ENCODE results near the gene MLEC.

The MLEC gene

GRCh38 chr12:120685522-120685921, 1.4 kb upstream of the MLEC start:
- no peak for TF ChIP-seq EGR1 (IDR thresholded peaks at IDR 0.05)
- no peak for TF ChIP-seq CEBPB (IDR thresholded peaks at IDR 0.05)
- TF ChIP-seq TAF1 (IDR thresholded peaks at IDR 0.05; ENCODE audit: low read depth): no peak
- no peak for TF ChIP-seq FOXM1 (IDR thresholded peaks at IDR 0.05; ENCODE audit: borderline replicate concordance, low read depth)
- TF ChIP-seq YY1 (IDR thresholded peaks at IDR 0.05; ENCODE audit: low read depth): no peak
- no peak for TF ChIP-seq RAD21 (IDR thresholded peaks at IDR 0.05; ENCODE audit: low read depth)
- no peak for TF ChIP-seq CREB1 (IDR thresholded peaks at IDR 0.05; ENCODE audit: low read depth)
- no peak for TF ChIP-seq TCF12 (IDR thresholded peaks at IDR 0.05; ENCODE audit: low read depth)
- no peak for TF ChIP-seq NFIC (IDR thresholded peaks at IDR 0.05)
- TF ChIP-seq, protein P1, sequence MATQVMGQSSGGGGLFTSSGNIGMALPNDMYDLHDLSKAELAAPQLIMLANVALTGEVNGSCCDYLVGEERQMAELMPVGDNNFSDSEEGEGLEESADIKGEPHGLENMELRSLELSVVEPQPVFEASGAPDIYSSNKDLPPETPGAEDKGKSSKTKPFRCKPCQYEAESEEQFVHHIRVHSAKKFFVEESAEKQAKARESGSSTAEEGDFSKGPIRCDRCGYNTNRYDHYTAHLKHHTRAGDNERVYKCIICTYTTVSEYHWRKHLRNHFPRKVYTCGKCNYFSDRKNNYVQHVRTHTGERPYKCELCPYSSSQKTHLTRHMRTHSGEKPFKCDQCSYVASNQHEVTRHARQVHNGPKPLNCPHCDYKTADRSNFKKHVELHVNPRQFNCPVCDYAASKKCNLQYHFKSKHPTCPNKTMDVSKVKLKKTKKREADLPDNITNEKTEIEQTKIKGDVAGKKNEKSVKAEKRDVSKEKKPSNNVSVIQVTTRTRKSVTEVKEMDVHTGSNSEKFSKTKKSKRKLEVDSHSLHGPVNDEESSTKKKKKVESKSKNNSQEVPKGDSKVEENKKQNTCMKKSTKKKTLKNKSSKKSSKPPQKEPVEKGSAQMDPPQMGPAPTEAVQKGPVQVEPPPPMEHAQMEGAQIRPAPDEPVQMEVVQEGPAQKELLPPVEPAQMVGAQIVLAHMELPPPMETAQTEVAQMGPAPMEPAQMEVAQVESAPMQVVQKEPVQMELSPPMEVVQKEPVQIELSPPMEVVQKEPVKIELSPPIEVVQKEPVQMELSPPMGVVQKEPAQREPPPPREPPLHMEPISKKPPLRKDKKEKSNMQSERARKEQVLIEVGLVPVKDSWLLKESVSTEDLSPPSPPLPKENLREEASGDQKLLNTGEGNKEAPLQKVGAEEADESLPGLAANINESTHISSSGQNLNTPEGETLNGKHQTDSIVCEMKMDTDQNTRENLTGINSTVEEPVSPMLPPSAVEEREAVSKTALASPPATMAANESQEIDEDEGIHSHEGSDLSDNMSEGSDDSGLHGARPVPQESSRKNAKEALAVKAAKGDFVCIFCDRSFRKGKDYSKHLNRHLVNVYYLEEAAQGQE (IDR thresholded peaks at IDR 0.05; ENCODE audit: low read depth): no peak
- TF ChIP-seq TEAD4 (IDR thresholded peaks at IDR 0.05): no peak
- no peak for TF ChIP-seq EP300 (IDR thresholded peaks at IDR 0.05; ENCODE audit: borderline replicate concordance)
- TF ChIP-seq, protein P2, sequence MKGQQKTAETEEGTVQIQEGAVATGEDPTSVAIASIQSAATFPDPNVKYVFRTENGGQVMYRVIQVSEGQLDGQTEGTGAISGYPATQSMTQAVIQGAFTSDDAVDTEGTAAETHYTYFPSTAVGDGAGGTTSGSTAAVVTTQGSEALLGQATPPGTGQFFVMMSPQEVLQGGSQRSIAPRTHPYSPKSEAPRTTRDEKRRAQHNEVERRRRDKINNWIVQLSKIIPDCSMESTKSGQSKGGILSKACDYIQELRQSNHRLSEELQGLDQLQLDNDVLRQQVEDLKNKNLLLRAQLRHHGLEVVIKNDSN (IDR thresholded peaks at IDR 0.05): no peak
- TF ChIP-seq ZBTB7A (IDR thresholded peaks at IDR 0.05; ENCODE audit: low read depth): no peak
- no peak for TF ChIP-seq MAX (IDR thresholded peaks at IDR 0.05)

- TF ChIP-seq TCF12 (IDR thresholded peaks at IDR 0.05; ENCODE audit: low read depth) (no peak), EGR1 (IDR thresholded peaks at IDR 0.05) (no peak), FOXM1 (IDR thresholded peaks at IDR 0.05; ENCODE audit: borderline replicate concordance, low read depth) (no peak; the same call in 1 of the 2 replicates), CREB1 (IDR thresholded peaks at IDR 0.05; ENCODE audit: low read depth) (peak; percentile 71), TAF1 (IDR thresholded peaks at IDR 0.05; ENCODE audit: low read depth) (no peak; the same call in 1 of the 2 replicates), TEAD4 (IDR thresholded peaks at IDR 0.05) (0 out of 2 replicates have a peak, but pooled peaks have one; percentile 5), YY1 (IDR thresholded peaks at IDR 0.05; ENCODE audit: low read depth) (no peak), ZBTB7A (IDR thresholded peaks at IDR 0.05; ENCODE audit: low read depth) (no peak), CEBPB (IDR thresholded peaks at IDR 0.05) (no peak), RAD21 (IDR thresholded peaks at IDR 0.05; ENCODE audit: low read depth) (no peak), EP300 (IDR thresholded peaks at IDR 0.05; ENCODE audit: borderline replicate concordance) (peak; percentile 32; the same call in 1 of the 2 replicates), MAX (IDR thresholded peaks at IDR 0.05) (peak; percentile 25), NFIC (IDR thresholded peaks at IDR 0.05) (no peak)
- TF ChIP-seq, protein P1 (IDR thresholded peaks at IDR 0.05; ENCODE audit: low read depth): no peak
- TF ChIP-seq, protein P2 (IDR thresholded peaks at IDR 0.05): no peak
Measured at GRCh38 chr12:120686151-120686689, 729 bp upstream of the MLEC start.

DNA sequence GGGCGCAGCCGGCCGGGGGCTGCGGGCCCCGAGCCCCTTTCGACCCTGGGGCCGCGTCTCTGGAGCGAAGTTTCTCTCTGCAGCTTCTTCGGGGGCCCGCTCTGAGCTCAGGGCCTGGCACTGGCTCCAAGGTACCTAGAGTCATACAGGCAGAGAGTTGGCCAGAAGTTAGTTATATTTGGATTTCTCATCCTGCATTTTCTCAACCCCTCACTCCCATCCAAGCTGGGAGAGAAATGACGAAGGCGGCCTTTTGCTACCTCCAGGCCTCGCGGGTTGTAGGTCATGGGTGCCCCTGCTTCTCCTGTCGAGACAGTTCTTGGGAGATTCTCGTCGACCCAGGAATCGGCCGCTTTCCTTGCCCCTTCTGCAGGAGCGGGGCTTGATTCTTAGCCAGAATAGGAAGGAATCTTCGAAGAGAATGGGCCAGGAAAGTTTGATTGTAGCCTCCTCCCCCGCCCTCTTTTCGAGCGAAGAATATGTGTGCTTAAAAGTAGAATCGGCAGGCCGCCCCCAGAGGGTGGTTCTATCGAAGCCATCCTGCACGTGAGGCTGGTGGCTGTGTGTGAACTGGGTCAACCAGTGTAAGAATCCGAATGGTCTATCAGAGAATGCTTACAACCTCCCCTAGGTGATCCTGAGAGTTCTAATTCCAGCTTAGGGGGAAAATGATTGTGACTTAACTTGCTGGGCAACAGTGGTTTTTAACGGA, 785 bp downstream of the MLEC start:
- TF ChIP-seq CEBPB (IDR thresholded peaks at IDR 0.05) (no peak), TAF1 (IDR thresholded peaks at IDR 0.05; ENCODE audit: low read depth) (no peak), MAX (IDR thresholded peaks at IDR 0.05) (0 out of 2 replicates have a peak, but pooled peaks have one; percentile 37), RAD21 (IDR thresholded peaks at IDR 0.05; ENCODE audit: low read depth) (no peak), ZBTB7A (IDR thresholded peaks at IDR 0.05; ENCODE audit: low read depth) (no peak)

DNA sequence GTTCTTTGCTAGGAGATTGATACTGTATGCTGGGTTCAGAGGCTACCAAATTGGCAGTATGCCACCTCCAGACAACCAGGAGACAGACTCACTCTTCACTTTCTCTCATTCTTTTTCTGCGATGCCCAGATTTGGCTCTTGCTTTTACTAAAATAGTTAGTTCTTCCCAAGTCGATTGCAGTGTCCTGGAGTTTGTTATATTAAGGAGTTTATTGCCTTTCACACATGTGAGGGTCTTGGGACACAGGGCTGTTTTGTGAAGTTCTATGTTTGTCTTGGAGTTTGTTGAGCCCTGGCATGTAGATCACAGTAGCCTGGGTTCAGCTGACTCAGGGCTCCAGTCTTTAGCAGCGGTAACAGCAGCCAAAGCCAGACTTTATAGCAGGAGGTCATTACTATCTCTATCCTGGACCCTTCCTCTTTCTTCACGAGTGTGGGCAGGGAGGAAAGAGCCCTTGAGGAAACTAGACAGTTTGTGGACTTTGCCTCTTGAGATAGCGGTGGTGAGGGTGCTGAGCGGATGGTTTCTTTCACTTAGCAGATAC, 1.6 kb downstream of the MLEC start:
- no peak for TF ChIP-seq TAF1 (IDR thresholded peaks at IDR 0.05; ENCODE audit: low read depth)
- TF ChIP-seq ZBTB7A (IDR thresholded peaks at IDR 0.05; ENCODE audit: low read depth): no peak
- TF ChIP-seq TEAD4 (IDR thresholded peaks at IDR 0.05): no peak
- TF ChIP-seq, protein P1 (IDR thresholded peaks at IDR 0.05; ENCODE audit: low read depth): no peak
- TF ChIP-seq CREB1 (IDR thresholded peaks at IDR 0.05; ENCODE audit: low read depth): no peak
- no peak for TF ChIP-seq MAX (IDR thresholded peaks at IDR 0.05)
- TF ChIP-seq, protein P2 (IDR thresholded peaks at IDR 0.05): no peak
- no peak for TF ChIP-seq CEBPB (IDR thresholded peaks at IDR 0.05)
- no peak for TF ChIP-seq EGR1 (IDR thresholded peaks at IDR 0.05)
- TF ChIP-seq NFIC (IDR thresholded peaks at IDR 0.05): no peak
- TF ChIP-seq FOXM1 (IDR thresholded peaks at IDR 0.05; ENCODE audit: borderline replicate concordance, low read depth): no peak
- TF ChIP-seq YY1 (IDR thresholded peaks at IDR 0.05; ENCODE audit: low read depth): no peak
